AG04450 (cell line): Measurements from ENCODE around the gene MASP2. TPM values are rescaled to one million over a fixed set of nuclear protein-coding genes. Genes with fewer than 3 reads are reported as not detected.
A peak's percentile ranks its signal among the peaks of the same experiment; 100 is the strongest.
"Not testable (repeated sequence)": the region's sequence is repeated elsewhere in the genome, so short reads cannot be mapped to it uniquely, and the experiment has no call there.

Experiments used
- CTCF ChIA-PET: fragments of 300-600, 350-600 bp; formaldehyde crosslinking; extraction: SDS; loops from one replicate; lab custom pipeline; 2022; ENCODE audit warnings: antibody characterized with exemption, inconsistent platforms; lab: Charles Lee
- POLR2A ChIA-PET: fragments of 350-600 bp; formaldehyde crosslinking; extraction: SDS; loops from one replicate; lab custom pipeline; 2021; ENCODE audit warnings: antibody characterized with exemption, inconsistent platforms; lab: Yijun Ruan, JAX
- DNase-seq: peaks from one replicate; pipeline ENCODE4 v3.0.0-alpha.2; 2011; ENCODE audit warnings: low read depth, low spot score
- H3K27ac ChIP-seq: one replicate; pipeline ENCODE4 v1.5.1; 2012; ENCODE audit warnings: low read depth, low read length, control low read depth
- H3K27me3 ChIP-seq: one replicate; pipeline ENCODE4 v1.6.0; 2012; ENCODE audit warnings: low read length; ENCODE audit not compliant: control insufficient read depth, insufficient read depth
- H3K4me3 ChIP-seq: 2 replicates; pipeline ENCODE4 v1.5.1; 2011; ENCODE audit warnings: mild to moderate bottlenecking, low read depth, low read length, control low read depth
- H3K9me3 ChIP-seq: 2 replicates; pipeline ENCODE4 v1.5.1; 2012; ENCODE audit warnings: low read length; ENCODE audit not compliant: control insufficient read depth, insufficient read depth
- CTCF ChIP-seq: IDR thresholded peaks from 2 replicates; pipeline ENCODE4 v1.5.1; 2011; ENCODE audit warnings: low read depth, low read length, control low read depth, inconsistent platforms
- polyA plus RNA-seq: library from polyadenylated mRNA; depleted of rRNA; stranded (reverse); fragments of >200 nt; gene quantifications from 2 replicates; pipeline ENCODE4 v1.2.3, GENCODE V29; 2011

MASP2 gene
- polyA plus RNA-seq, 1 experiment = not detected

- peak; percentile 70 for DNase-seq
- POLR2A ChIA-PET = interaction anchor here (0.7 to 1.7 kb wide), 7 partner anchors 9 to 250 kb away, joined by 3 to 12 read pairs (median 5); partner anchors contain the start of gene MTOR
- Histone ChIP-seq H3K4me3 (peak within 1 kb of the TSS; percentile 91), H3K9me3 (no peaks in the 10 kb centered on the region), H3K27ac (peak within 1 kb of the TSS; percentile 92), H3K27me3 (no peaks in the 10 kb centered on the region)
- CTCF ChIA-PET = interaction anchor here (0.6 to 2.1 kb wide), 4 partner anchors 25 to 518 kb away, joined by 3 to 9 read pairs (median 3); no protein-coding TSS in a partner anchor
- no peak for TF ChIP-seq CTCF
Measured at GRCh38 chr1:11012260-11013159, 34.5 kb downstream of the MASP2 start, which contains the start of gene TARDBP. TSS of gene TARDBP (plus strand) at chr1:11012654. CDS start at chr1:11013728, 1,074 bp downstream.

- Histone ChIP-seq H3K27me3 (peaks cover 5% of the 10 kb centered on the region), H3K27ac (no peak overlapping the region), H3K4me3 (no peak overlapping the region), H3K9me3 (no peaks in the 10 kb centered on the region; the same call in 1 of the 2 replicates)
- no peak for DNase-seq
- TF ChIP-seq CTCF = no peak
- ChIA-PET CTCF (interaction anchor here (1.5 kb wide), 1 partner anchor 20 kb away, joined by 4 read pairs; no protein-coding TSS in a partner anchor), POLR2A (no interaction called here)
Measured at GRCh38 chr1:11000526-11000925, 46.5 kb downstream of the MASP2 start.

- no peak for TF ChIP-seq CTCF
- Histone ChIP-seq H3K27ac (no peak overlapping the region), H3K27me3 (peaks cover 17% of the 10 kb centered on the region), H3K4me3 (no peak overlapping the region), H3K9me3 (no peaks in the 10 kb centered on the region; the same call in 1 of the 2 replicates)
- DNase-seq = no peak
- POLR2A ChIA-PET = no interaction called here
- CTCF ChIA-PET = no interaction called here
Measured at GRCh38 chr1:10996100-10996499, 50.9 kb downstream of the MASP2 start.

GRCh38 chr1:10992864-10993263 is 54.2 kb downstream of the MASP2 start:
- Histone ChIP-seq H3K9me3 (no peaks in the 10 kb centered on the region), H3K4me3 (no peak overlapping the region), H3K27ac (no peak overlapping the region), H3K27me3 (peaks cover 17% of the 10 kb centered on the region)
- no peak for TF ChIP-seq CTCF
- no peak for DNase-seq
- ChIA-PET POLR2A (no interaction called here), CTCF (interaction anchor here (0.6 to 1.2 kb wide), 2 partner anchors 44 to 415 kb away, joined by 3 to 4 read pairs; no protein-coding TSS in a partner anchor)

- H3K4me3 ChIP-seq, CTCF ChIA-PET, POLR2A ChIA-PET, DNase-seq, H3K9me3 ChIP-seq, H3K27ac ChIP-seq: not testable (repeated sequence)
- H3K27me3 ChIP-seq = peaks cover 19% of the 10 kb centered on the region
Measured at GRCh38 chr1:10992004-10992403, 55.0 kb downstream of the MASP2 start.
